Kidney epithelial cell (primary cell): ENCODE measurements around the gene SHISA6. TPM values are rescaled to one million over a fixed set of nuclear protein-coding genes. Genes with fewer than 3 reads are reported as not detected.

Experiments used
- DNase-seq: peaks from one replicate; pipeline ENCODE4 v3.0.0-alpha.2; 2010; ENCODE audit warnings: low read depth
- H3K27me3 ChIP-seq: 2 replicates; pipeline ENCODE4 v1.6.0; 2011; ENCODE audit warnings: low read length; ENCODE audit not compliant: control insufficient read depth, insufficient read depth
- H3K36me3 ChIP-seq: 2 replicates; pipeline ENCODE4 v1.5.1; 2011; ENCODE audit warnings: low read length; ENCODE audit not compliant: control insufficient read depth, insufficient read depth
- H3K4me3 ChIP-seq: 2 replicates; pipeline ENCODE4 v1.5.1; 2011; ENCODE audit warnings: low read depth, mild to moderate bottlenecking, control low read depth, low read length
- total RNA-seq: library from RNA; depleted of rRNA; stranded (reverse); fragments of >200 nt; gene quantifications from 2 replicates; pipeline ENCODE4 v1.2.3, GENCODE V29; 2015
- TF ChIP-seq, protein P1 (sequence below): IDR thresholded peaks from 2 replicates; pipeline ENCODE4 v1.5.1; 2011; ENCODE audit warnings: mild to moderate bottlenecking, moderate library complexity, low read length, control low read depth, inconsistent platforms; ENCODE audit not compliant: insufficient read depth, poor library complexity, severe bottlenecking

SHISA6 gene
- total RNA-seq, 1 donor from 2014 or later: 0.71 TPM

GRCh38 chr17:11276486-11276885 is 35.5 kb downstream of the SHISA6 start:
- Histone ChIP-seq H3K27me3 (no peaks in the 10 kb centered on the region), H3K4me3 (no peak overlapping the region), H3K36me3 (no peaks in the 10 kb centered on the region)
- DNase-seq: no peak
- TF ChIP-seq, protein P1, sequence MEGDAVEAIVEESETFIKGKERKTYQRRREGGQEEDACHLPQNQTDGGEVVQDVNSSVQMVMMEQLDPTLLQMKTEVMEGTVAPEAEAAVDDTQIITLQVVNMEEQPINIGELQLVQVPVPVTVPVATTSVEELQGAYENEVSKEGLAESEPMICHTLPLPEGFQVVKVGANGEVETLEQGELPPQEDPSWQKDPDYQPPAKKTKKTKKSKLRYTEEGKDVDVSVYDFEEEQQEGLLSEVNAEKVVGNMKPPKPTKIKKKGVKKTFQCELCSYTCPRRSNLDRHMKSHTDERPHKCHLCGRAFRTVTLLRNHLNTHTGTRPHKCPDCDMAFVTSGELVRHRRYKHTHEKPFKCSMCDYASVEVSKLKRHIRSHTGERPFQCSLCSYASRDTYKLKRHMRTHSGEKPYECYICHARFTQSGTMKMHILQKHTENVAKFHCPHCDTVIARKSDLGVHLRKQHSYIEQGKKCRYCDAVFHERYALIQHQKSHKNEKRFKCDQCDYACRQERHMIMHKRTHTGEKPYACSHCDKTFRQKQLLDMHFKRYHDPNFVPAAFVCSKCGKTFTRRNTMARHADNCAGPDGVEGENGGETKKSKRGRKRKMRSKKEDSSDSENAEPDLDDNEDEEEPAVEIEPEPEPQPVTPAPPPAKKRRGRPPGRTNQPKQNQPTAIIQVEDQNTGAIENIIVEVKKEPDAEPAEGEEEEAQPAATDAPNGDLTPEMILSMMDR: no peak

- H3K27me3 ChIP-seq: no peaks in the 10 kb centered on the region
- TF ChIP-seq, protein P1: no peak
- H3K36me3 ChIP-seq: no peaks in the 10 kb centered on the region
- no peak overlapping the region for H3K4me3 ChIP-seq
- no peak for DNase-seq
Observed at GRCh38 chr17:11278186-11278991, 37.4 kb downstream of the SHISA6 start.

- no peak overlapping the region for H3K4me3 ChIP-seq
- H3K36me3 ChIP-seq: no peaks in the 10 kb centered on the region
- TF ChIP-seq, protein P1: no peak
- DNase-seq: no peak
- no peaks in the 10 kb centered on the region for H3K27me3 ChIP-seq
Observed at GRCh38 chr17:11278992-11279270, 37.9 kb downstream of the SHISA6 start.

DNA sequence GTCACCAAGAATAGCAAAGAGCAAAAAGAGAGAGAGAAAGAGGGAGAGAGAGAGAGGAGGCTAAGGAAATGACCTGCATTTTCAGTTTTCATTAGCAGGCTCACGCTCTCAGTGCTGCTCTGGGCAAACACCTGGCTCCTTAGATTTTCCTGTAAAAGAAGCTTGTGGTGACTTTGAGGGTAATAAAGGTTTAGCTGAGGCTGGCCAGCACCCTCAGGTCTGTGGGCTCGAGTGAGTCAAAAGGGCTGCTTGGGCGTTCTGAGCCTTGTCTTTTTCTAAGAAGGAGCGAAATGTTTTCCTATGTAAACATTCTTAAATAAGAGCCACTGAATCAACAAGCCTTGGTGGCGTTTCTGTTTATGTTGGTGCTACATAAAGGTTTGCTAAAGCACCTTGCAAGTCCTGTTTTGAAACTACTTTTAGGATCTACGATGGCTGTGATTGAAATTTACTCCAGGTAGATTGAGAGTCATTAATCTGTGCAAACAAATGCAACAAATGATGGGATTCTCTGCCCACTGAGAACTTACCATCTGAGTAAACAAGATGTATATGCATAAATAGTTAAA is 38.8 kb downstream of the SHISA6 start:
- no peak for DNase-seq
- Histone ChIP-seq H3K4me3 (no peak overlapping the region), H3K36me3 (no peaks in the 10 kb centered on the region), H3K27me3 (no peaks in the 10 kb centered on the region)
- TF ChIP-seq, protein P1: no peak

DNA sequence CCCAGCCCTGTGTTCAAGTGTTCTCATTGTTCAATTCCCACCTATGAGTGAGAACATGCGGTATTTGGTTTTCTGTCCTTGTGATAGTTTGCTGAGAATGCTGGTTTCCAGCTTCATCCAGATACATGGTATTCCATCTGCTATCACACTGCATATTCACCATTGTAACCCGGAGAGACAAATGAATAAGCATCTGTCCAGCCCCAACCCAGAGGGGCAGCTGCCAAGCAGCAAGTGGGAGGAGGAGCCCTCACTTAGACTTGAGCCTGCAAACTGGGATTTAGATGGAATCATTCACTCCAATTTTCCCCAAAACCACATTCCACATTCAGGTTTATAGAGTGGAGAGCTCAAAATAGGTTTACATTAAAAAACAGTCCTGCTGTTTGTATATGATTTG is 41.6 kb downstream of the SHISA6 start:
- TF ChIP-seq, protein P1: no peak
- no peak for DNase-seq
- no peaks in the 10 kb centered on the region for H3K36me3 ChIP-seq

GRCh38 chr17:11284811-11285210 is 43.8 kb downstream of the SHISA6 start:
- TF ChIP-seq, protein P1: no peak

More for the DNA sequence above, 41.6 kb downstream of the SHISA6 start:
- no peaks in the 10 kb centered on the region for H3K27me3 ChIP-seq
- H3K4me3 ChIP-seq: no peak overlapping the region

More at GRCh38 chr17:11284811-11285210, 43.8 kb downstream of the SHISA6 start:
- DNase-seq: no peak
- H3K4me3 ChIP-seq: no peak overlapping the region
- H3K36me3 ChIP-seq: no peaks in the 10 kb centered on the region
- H3K27me3 ChIP-seq: no peaks in the 10 kb centered on the region
